Fibroblast of mammary gland (primary cell): ENCODE data around the gene MSI2.
A peak's percentile ranks its signal among the peaks of the same experiment; 100 is the strongest.

Experiments
- DNase-seq: peaks from one replicate; pipeline ENCODE4 v3.0.0-alpha.2; 2010; ENCODE audit warnings: low read depth
- H3K4me3 ChIP-seq: 2 replicates; pipeline ENCODE4 v1.5.1; 2011; ENCODE audit warnings: low read depth, mild to moderate bottlenecking, low read length, moderate library complexity; ENCODE audit not compliant: control insufficient read depth
- TF ChIP-seq, protein P1 (sequence below): conservative IDR thresholded peaks from 2 replicates; pipeline ENCODE4 v1.5.1; 2011; ENCODE audit warnings: low read depth, low read length, inconsistent platforms; ENCODE audit not compliant: control insufficient read depth, insufficient read depth

The MSI2 gene

DNA sequence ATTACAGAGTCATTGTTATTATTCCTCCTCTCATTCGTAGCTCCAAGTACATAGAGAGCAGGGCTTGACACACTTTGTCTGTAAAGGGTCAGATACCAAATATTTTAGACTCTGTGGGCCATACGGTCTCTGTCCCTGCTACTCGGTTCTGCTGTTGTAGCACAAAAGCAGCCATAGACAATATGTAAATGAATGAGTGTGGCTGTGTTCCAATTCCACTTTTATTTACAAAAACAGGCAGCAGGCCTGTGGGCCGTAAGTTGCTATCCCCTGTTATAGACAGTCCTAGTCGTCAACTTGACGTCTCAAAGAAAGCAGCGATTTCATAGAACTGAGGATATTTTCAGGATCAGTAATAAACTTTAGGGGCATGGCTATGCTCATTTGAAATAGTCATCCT lies 161.6 kb downstream of the MSI2 start:
- no peak overlapping the region for H3K4me3 ChIP-seq
- TF ChIP-seq, protein P1, sequence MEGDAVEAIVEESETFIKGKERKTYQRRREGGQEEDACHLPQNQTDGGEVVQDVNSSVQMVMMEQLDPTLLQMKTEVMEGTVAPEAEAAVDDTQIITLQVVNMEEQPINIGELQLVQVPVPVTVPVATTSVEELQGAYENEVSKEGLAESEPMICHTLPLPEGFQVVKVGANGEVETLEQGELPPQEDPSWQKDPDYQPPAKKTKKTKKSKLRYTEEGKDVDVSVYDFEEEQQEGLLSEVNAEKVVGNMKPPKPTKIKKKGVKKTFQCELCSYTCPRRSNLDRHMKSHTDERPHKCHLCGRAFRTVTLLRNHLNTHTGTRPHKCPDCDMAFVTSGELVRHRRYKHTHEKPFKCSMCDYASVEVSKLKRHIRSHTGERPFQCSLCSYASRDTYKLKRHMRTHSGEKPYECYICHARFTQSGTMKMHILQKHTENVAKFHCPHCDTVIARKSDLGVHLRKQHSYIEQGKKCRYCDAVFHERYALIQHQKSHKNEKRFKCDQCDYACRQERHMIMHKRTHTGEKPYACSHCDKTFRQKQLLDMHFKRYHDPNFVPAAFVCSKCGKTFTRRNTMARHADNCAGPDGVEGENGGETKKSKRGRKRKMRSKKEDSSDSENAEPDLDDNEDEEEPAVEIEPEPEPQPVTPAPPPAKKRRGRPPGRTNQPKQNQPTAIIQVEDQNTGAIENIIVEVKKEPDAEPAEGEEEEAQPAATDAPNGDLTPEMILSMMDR, result no peak
- DNase-seq, result no peak

DNA sequence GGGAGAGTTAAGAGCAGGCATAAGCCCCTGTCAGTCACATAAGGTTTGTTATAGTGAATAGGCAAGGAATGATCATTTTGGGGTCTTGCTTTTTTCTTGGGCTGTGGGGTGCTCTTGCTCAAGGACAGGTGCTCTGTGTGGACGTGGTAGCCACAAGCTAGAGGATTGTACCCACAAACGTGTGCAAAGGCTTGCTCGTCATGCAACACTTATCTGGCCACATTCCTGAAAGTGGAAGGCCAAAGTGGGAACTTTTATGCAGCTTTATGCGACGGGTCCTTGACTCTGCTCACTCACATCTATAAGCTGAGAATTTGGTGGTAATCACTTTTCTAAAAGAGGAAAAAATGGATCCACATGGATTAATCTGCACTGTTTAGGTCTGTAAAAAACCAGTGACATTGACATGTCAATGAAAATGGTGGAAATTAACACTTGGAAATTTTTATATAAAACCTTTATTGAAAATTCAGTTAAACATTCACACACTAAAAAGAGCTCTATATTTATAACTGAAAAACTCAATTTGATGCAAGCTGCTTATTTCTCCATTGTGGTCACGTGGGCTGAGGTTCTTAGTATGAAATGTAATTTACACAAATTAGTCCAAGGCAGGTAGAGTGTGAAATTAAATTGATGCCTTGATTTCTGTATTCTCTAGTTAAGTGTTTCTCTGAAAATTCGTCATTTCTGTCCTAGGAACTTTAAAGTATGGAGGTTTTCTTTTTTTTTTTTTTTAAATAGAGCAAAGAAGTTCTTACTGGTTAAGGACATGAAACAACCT lies 162.3 kb downstream of the MSI2 start:
- no peak overlapping the region for H3K4me3 ChIP-seq
- TF ChIP-seq, protein P1, result no peak
- no peak for DNase-seq

DNA sequence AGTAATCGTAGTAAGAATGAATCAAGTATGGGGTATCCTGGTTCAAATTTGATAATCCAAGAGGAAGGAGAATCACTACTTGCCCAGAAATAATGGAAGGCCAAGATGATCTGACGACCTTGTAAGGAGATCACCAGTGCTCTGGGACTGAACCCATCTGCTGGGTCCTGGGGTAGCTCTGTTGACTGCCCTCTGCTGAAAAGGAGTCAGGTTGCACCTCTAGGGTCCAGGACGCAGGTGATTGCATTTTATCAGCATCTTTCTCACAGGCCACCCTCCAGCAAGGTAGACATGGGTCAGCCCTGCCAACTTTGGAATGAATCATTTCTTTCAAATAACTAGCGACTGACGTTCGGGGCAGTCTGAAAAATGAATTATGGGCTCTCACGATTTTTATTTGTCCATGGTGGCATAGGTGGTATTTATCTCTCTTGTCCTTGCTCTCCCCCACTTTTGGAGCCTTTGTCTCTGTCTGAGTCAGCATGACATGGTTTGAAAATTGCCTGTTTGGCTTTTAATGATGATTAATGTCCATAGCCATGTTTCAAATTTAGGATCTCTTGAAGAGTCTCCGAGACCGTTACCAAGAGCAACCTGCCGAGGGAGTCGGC lies 163.7 kb downstream of the MSI2 start:
- TF ChIP-seq, protein P1, result no peak

DNA sequence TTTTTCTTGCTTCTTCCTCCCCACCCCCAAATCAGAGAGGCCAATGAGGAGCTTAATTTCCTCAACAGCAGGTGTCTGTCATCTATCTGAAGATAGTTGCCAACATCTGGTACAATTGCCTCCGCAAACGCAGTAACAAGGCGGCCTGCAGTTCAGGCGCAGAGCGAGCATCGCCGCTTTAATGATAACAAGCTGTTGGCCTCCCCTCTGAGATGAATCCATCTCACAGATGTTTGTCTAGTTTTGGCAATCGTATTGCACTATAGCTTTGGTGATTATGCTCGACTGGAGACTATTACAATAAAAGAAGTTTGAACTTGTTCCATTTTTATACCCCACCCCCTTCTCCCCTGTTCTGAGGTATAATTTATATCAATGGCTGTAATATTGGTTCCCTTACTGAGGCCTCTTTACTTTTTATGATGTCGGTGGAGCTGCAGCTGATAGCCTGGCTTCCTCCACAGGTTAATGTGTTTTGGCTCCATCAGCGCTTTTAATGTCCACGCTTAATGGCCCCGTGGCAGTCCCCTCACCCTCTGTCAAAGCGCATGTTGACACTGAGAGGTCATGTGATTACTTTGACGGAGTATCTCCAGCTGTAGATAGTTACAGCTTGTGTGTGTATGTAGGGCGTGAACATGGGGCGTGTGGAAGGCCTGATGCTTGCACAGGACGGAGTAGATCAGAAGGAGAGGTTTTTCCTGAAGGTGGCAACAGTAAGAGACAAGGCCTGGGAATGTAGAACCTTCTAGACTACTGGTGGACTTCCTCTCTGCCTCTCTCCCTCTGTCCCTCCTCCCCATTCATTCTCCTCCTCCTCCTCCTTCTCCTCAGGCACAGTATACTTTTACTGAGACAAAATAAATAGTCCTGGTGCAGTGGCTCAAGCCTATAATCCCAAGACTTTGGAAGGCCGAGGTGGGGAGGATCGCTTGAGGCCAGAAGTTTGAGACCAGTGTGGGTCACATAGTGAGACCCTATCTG lies 164.7 kb downstream of the MSI2 start:
- peak; percentile 27 for DNase-seq
- TF ChIP-seq, protein P1, result no peak
- H3K4me3 ChIP-seq, result no peak overlapping the region

More for the DNA sequence above, 163.7 kb downstream of the MSI2 start:
- no peak overlapping the region for H3K4me3 ChIP-seq
- no peak for DNase-seq

DNA sequence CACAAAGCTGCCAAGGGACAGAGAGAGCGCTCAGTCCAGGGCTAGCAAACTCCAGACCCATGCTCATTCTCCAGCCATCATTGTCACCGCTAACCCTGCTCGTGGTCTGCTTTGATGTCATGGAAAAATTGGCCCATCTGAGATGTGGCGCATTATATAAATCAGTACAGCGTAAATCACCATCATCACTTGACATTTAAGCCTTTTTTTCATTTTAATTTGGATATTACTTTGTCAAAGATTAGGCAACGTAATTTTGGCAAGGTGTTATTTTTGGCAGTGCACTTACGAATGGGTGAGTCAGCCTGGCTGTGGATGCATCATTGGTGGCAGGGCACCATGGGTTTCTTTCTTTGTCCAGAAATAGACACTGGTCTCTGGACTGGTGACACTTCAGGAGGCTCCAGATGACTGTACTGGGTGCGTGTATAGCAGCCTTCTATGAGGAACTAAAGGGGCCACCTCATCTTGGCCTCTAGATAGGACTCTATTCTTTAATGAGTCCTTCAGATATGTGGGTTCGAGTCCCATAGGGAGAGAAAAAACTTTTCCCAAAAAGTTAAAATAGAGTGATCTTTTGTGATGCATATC lies 166.3 kb downstream of the MSI2 start:
- TF ChIP-seq, protein P1, result no peak
- DNase-seq, result peak; percentile 69
- H3K4me3 ChIP-seq, result no peak overlapping the region

DNA sequence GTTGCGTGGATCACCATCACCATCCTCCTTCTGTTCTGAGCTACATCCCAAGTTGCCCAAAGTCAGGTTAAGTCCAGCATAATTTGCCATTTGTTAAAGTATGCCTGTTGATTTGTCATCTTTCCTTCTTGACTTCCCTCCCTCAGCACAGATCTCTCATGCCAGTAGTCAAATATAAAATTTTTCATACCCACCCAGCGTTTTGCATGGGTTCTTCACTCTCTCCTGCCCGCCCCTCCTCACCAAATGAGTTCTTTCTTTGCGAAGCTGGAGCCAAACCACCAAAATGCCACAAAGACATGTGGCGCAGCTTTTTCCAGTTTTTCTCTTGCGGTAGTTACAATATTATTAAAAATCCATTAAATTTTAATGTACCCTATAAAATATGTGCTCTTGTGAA lies 167.2 kb downstream of the MSI2 start:
- TF ChIP-seq, protein P1, result no peak
- DNase-seq, result no peak
- H3K4me3 ChIP-seq, result no peak overlapping the region
